Fibroblast of lung (primary cell): Measurements from ENCODE around the gene CCDC6. TPM values are rescaled to one million over a fixed set of nuclear protein-coding genes. Genes with fewer than 3 reads are reported as not detected.

ENCODE experiments used
- DNase-seq, 2 donors: peaks; one replicate each; pipeline versions ENCODE4 v3.0.0 to v3.0.0-alpha.2; 2010; ENCODE audit warnings: low read depth in 2 of 2
- H2AFZ ChIP-seq: 2 replicates; pipeline ENCODE4 v1.5.1; 2012; ENCODE audit warnings: low read length, control low read depth, inconsistent platforms
- H3K27ac ChIP-seq: 2 replicates; pipeline ENCODE4 v1.5.1; 2011; ENCODE audit warnings: low read length, control low read depth; ENCODE audit not compliant: insufficient read depth
- H3K27me3 ChIP-seq: 2 replicates; pipeline ENCODE4 v1.5.1; 2011; ENCODE audit warnings: mild to moderate bottlenecking, low read length; ENCODE audit not compliant: control insufficient read depth, insufficient read depth
- H3K36me3 ChIP-seq: 2 replicates; pipeline ENCODE4 v1.5.1; 2011; ENCODE audit warnings: low read length; ENCODE audit not compliant: control insufficient read depth, insufficient read depth
- H3K4me1 ChIP-seq: 2 replicates; pipeline ENCODE4 v1.5.1; 2011; ENCODE audit warnings: low read length; ENCODE audit not compliant: control insufficient read depth, insufficient read depth; ENCODE audit errors: extremely low read depth
- H3K4me2 ChIP-seq: 2 replicates; pipeline ENCODE4 v1.5.1; 2011; ENCODE audit warnings: low read length, control low read depth; ENCODE audit not compliant: insufficient read depth; ENCODE audit errors: extremely low read depth
- H3K4me3 ChIP-seq, 4 experiments: fragments of 200-600 bp in 1 of 4; sonication (generic) in 1 of 4; replicated peaks in 1 of 4; 2 replicates each; pipeline ENCODE4 v1.5.1; 2011 to 2016; ENCODE audit warnings: low read length in 4 of 4, low read depth in 3 of 4, mild to moderate bottlenecking in 3 of 4, control low read depth in 2 of 4, inconsistent platforms in 1 of 4, mixed read lengths in 1 of 4; ENCODE audit not compliant: insufficient read depth in 1 of 4; ENCODE audit errors: control extremely low read depth in 1 of 4
- H3K79me2 ChIP-seq: 2 replicates; pipeline ENCODE4 v1.5.1; 2012; ENCODE audit warnings: mild to moderate bottlenecking, low read length, inconsistent platforms; ENCODE audit not compliant: control insufficient read depth, insufficient read depth
- H3K9ac ChIP-seq: 2 replicates; pipeline ENCODE4 v1.5.1; 2011; ENCODE audit warnings: mild to moderate bottlenecking, low read length, control low read depth; ENCODE audit not compliant: insufficient read depth
- H3K9me3 ChIP-seq: 2 replicates; pipeline ENCODE4 v1.5.1; 2012; ENCODE audit warnings: low read depth, low read length; ENCODE audit not compliant: control insufficient read depth, insufficient read depth
- H4K20me1 ChIP-seq: 2 replicates; pipeline ENCODE4 v1.5.1; 2011; ENCODE audit warnings: low read length; ENCODE audit not compliant: control insufficient read depth, insufficient read depth; ENCODE audit errors: extremely low read depth
- EZH2 ChIP-seq: IDR thresholded peaks from 2 replicates; pipeline ENCODE4 v1.5.1; 2012; ENCODE audit warnings: low read length, control low read depth, mild to moderate bottlenecking; ENCODE audit errors: missing control alignments
- polyA plus RNA-seq, 2 donors: library from polyadenylated mRNA; depleted of rRNA in 1 of 2; stranded (reverse) in 1 of 2; unstranded in 1 of 2; fragments of >200 nt; gene quantifications; 2 replicates each; pipeline ENCODE4 v1.2.1, GENCODE V29; 2011 to 2012; ENCODE audit warnings: missing spikeins in 1 of 2
- total RNA-seq: library from RNA; depleted of rRNA; stranded (reverse); fragments of >200 nt; gene quantifications from 2 replicates; pipeline ENCODE4 v1.2.1, GENCODE V29; 2014
- TF ChIP-seq, protein P1 (sequence below), 2 donors: IDR thresholded peaks in 1 of 2; conservative IDR thresholded peaks in 1 of 2; 1 replicate in 1 of 2; 2 replicates in 1 of 2; pipeline ENCODE4 v1.5.1; 2011 to 2012; ENCODE audit warnings: low read length in 2 of 2, control low read depth in 1 of 2, inconsistent platforms in 1 of 2, low read depth in 1 of 2, mild to moderate bottlenecking in 1 of 2

CCDC6 gene
- total and polyA plus RNA-seq, 2 donors (not counting 1 experiment from before 2014, with no cell fraction given): 35.5 to 51.2 TPM

DNA sequence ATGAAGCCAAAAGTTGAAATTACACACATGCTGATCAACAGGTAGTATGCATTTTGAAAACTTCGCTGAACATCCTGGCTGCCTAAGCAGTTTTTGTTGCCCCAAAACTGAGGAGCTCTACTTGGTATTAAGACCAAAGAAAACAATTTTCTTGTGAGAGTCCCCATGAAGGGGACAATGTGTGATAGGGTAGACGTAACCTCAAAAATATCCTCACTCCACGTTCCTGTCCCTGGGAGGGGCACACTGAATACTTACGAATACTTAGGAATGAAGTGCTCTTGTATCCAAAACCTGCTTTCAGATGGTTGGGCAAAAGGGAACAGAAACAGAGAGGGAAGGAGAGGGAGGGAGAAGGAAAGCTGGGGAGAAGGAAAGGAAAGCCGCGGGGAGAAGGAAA lies 24.7 kb downstream of the CCDC6 start:
- H3K79me2 ChIP-seq: peaks cover 5% of the 10 kb centered on the region
- H3K9me3 ChIP-seq: no peaks in the 10 kb centered on the region
- no peak for DNase-seq
- no peak overlapping the region for H3K9ac ChIP-seq
- TF ChIP-seq, protein P1, sequence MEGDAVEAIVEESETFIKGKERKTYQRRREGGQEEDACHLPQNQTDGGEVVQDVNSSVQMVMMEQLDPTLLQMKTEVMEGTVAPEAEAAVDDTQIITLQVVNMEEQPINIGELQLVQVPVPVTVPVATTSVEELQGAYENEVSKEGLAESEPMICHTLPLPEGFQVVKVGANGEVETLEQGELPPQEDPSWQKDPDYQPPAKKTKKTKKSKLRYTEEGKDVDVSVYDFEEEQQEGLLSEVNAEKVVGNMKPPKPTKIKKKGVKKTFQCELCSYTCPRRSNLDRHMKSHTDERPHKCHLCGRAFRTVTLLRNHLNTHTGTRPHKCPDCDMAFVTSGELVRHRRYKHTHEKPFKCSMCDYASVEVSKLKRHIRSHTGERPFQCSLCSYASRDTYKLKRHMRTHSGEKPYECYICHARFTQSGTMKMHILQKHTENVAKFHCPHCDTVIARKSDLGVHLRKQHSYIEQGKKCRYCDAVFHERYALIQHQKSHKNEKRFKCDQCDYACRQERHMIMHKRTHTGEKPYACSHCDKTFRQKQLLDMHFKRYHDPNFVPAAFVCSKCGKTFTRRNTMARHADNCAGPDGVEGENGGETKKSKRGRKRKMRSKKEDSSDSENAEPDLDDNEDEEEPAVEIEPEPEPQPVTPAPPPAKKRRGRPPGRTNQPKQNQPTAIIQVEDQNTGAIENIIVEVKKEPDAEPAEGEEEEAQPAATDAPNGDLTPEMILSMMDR (conservative IDR thresholded peaks at IDR 0.05 in 1 of 2, IDR thresholded peaks at IDR 0.05 in 1 of 2; ENCODE audit: low read depth in 1 of 2, low read length in 2 of 2): no peak
- no peak for TF ChIP-seq EZH2
- H2AFZ ChIP-seq: no peak overlapping the region
- no peaks in the 10 kb centered on the region for H3K27me3 ChIP-seq
- no peak overlapping the region for H3K27ac ChIP-seq
- no peak overlapping the region for H3K4me2 ChIP-seq
- H4K20me1 ChIP-seq: no peaks in the 10 kb centered on the region
- H3K4me3 ChIP-seq: no peak overlapping the region
- no peaks in the 10 kb centered on the region for H3K36me3 ChIP-seq
- no peaks in the 10 kb centered on the region for H3K4me1 ChIP-seq

DNA sequence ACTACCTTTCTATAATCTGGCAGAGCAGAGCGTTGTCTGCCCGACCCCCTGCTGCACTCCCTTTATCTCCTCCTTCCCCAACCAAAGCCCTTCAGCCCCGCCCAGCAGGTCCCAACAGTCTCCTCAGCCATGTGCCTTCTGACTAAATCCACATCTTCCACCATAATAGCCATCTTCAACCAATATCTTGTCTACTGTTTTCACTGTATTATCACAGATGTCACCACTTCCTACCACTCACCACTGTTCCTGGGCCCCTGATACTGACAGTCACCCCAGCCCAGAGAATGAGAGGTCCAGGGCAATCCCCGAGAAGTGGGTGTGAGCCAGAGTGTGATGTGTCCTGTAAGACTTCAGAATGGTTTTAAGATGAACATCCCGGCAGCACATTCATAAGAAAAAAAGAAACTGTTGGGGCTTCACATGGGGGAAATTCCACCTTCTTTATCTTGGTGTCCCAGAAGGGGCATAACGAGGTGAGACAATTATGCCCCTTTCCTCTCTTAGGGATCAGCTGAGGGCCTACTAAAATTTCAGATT lies 25.3 kb downstream of the CCDC6 start:
- H4K20me1 ChIP-seq: no peaks in the 10 kb centered on the region
- no peak overlapping the region for H3K4me2 ChIP-seq
- no peaks in the 10 kb centered on the region for H3K27me3 ChIP-seq
- TF ChIP-seq, protein P1 (conservative IDR thresholded peaks at IDR 0.05 in 1 of 2, IDR thresholded peaks at IDR 0.05 in 1 of 2; ENCODE audit: low read depth in 1 of 2, low read length in 2 of 2): no peak
- no peak for TF ChIP-seq EZH2
- no peaks in the 10 kb centered on the region for H3K9me3 ChIP-seq
- no peak overlapping the region for H3K27ac ChIP-seq
- no peaks in the 10 kb centered on the region for H3K4me1 ChIP-seq
- no peak overlapping the region for H3K9ac ChIP-seq
- no peak overlapping the region for H2AFZ ChIP-seq
- no peak overlapping the region for H3K4me3 ChIP-seq
- DNase-seq: no peak
- peaks cover 5% of the 10 kb centered on the region for H3K79me2 ChIP-seq
- H3K36me3 ChIP-seq: no peaks in the 10 kb centered on the region

DNA sequence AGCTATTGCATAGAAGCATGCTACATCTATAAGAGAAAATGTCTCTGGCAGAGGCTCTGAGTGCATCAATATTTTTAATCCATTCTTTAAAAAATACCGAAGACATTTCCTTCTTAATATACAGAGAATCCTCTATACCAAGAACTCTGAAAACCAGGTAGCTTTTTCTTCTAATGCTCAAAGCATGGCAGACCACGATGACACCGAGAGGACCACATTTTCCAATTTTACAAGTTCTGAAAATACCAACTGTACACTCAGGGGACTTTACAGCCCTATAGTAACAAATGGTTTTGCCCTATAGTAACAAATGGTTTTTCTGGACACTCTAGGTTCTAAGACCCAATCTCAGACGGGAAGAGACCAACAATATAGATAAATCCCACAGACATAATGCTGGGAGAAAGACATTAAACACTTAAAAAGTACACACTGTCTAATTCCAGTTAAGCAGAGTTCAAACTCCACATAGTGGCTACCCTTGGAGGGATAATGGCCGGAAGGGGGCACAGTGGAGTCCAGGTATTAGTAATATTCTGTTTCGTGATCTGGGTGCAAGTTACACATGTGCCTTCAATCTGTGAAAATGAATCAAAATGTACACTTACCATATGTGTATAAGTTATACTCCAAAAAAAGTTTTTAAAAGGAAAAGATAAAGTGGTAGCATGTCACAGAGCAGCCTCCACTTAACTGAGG lies 26.2 kb downstream of the CCDC6 start:
- DNase-seq: no peak
- no peaks in the 10 kb centered on the region for H3K36me3 ChIP-seq
- no peak overlapping the region for H3K4me2 ChIP-seq
- no peak overlapping the region for H3K4me3 ChIP-seq
- no peak overlapping the region for H2AFZ ChIP-seq
- TF ChIP-seq, protein P1 (conservative IDR thresholded peaks at IDR 0.05 in 1 of 2, IDR thresholded peaks at IDR 0.05 in 1 of 2; ENCODE audit: low read depth in 1 of 2, low read length in 2 of 2): no peak
- TF ChIP-seq EZH2: no peak
- H3K9ac ChIP-seq: no peak overlapping the region
- peaks cover 5% of the 10 kb centered on the region for H3K79me2 ChIP-seq
- no peaks in the 10 kb centered on the region for H3K27me3 ChIP-seq
- H3K9me3 ChIP-seq: no peaks in the 10 kb centered on the region
- no peak overlapping the region for H3K27ac ChIP-seq
- no peaks in the 10 kb centered on the region for H3K4me1 ChIP-seq
- H4K20me1 ChIP-seq: no peaks in the 10 kb centered on the region
